Caki2 (cell line): ENCODE measurements around the gene MGP. TPM values are rescaled to one million over a fixed set of nuclear protein-coding genes. Genes with fewer than 3 reads are reported as not detected.

Experiments
- DNase-seq: peaks from one replicate; pipeline ENCODE4 v3.0.0-alpha.2; 2015; ENCODE audit warnings: low read depth
- in situ Hi-C: cut with HindIII; loops from 2 replicates; pipeline ENCODE4 v1.10.0; 2016; ENCODE audit warnings: low sequenced_read_pairs, low pct_unique_long_range_greater_than_20kb, mixed read lengths
- total RNA-seq: library from RNA; depleted of rRNA; stranded (reverse); fragments of >200 nt; shearing (Covaris generic); gene quantifications from 2 replicates; pipeline ENCODE4 v1.2.3, GENCODE V29; 2014; ENCODE audit warnings: low replicate concordance; rRNA removed

Gene MGP
- total RNA-seq, 1 experiment from 2014 or later: not detected

DNA sequence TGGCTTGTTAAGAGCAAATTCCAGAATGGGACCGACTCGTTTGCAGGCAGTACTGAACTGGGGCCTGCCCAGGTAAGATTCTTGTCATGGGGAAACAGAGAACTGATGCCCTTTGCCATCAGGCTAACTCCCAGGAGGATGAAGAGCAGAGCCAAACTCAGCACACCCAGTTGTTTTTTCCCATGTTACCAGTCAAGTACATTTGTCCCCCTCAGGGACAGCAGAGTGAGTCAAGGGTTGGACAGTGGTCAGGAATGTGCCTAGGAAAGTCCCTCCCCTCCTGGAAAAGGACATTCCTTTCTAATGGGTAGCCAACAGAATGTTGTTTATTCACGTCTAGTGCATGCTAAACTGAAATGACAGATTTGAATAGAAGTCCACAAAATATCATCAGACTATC is 43.9 kb downstream of the MGP start:
- peak; percentile 76 for DNase-seq
- in situ Hi-C loops: no loop called here

GRCh38 chr12:14840616-14841015 is 45.0 kb downstream of the MGP start:
- no peak for DNase-seq
- in situ Hi-C loops: no loop called here

DNA sequence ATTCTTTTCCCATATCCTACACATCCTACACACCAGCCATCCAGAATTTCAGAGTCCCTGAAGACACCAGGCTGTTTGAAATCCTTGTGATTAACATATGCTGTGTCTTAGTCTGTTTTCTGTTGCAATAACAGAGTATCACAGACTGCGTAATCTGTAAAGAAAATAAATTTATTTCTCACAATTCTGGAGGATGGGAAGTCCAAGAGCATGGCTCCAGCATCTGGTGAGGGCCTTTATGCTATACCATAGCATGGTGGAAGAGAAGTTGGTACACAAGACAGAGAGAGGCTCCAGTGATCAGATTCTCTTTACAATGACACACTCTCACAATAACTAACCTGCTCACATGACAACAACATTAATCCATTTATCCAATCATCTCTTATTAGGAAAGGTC is 46.4 kb downstream of the MGP start:
- DNase-seq: no peak
- in situ Hi-C loops: no loop called here

DNA sequence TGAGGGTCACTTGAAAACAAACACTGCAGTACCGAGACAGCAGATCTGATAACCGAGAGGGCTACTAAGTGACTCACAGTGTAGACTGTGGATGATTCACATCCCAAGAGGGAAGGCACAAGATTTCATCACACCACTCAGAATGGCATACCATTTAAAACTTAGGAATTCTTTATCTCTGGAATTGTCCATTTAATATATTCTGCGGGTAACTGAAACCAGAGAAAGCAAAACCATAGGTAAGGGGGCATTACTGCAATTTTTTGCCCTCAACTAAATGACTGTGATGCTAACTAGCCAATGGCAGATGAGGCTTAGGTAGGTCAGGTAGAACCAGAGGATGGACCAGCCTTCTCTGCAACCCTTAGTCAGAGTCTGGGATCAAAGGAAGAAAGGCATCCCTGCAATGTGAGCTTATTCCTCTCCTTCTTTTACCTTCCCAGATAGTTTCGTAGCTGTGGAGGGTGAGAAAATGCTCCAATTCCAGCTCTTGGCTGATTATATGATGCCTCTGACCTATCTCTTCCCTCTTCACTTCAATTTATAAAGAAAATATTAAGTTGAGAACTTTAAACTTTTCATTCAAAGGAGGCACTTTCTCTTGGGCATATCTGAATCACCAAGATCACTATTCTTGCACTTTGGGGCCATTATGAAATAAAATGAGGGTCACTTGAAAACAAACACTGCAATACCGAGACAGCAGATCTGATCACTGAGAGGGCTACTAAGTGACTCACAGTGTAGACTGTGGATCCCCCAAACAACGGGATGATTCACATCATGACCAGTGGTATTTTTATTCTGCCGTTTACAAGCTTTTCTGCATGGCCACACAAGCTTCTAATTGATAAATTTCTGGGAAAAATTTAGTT is 49.1 kb downstream of the MGP start:
- DNase-seq: peak; percentile 76
- in situ Hi-C loops: no loop called here

DNA sequence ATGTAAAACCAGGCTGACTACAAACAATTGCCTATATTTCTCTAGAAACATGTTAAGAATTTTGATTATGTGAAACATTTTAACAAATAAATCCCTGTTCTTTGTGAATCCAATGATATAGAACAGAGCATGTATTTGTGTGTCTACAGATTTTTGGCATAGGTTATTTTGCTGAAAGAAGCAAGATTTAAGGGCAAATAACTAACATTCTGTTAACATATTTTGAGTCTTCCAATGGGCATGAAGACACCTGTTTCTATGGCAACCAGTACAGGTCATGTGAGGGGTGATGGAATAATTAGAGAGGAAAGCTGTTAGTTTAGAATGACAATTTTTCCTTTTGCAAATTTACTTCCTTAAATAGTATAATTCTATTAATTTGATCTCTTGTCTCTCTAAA is 51.1 kb downstream of the MGP start:
- no peak for DNase-seq
- in situ Hi-C loops: no loop called here

DNA sequence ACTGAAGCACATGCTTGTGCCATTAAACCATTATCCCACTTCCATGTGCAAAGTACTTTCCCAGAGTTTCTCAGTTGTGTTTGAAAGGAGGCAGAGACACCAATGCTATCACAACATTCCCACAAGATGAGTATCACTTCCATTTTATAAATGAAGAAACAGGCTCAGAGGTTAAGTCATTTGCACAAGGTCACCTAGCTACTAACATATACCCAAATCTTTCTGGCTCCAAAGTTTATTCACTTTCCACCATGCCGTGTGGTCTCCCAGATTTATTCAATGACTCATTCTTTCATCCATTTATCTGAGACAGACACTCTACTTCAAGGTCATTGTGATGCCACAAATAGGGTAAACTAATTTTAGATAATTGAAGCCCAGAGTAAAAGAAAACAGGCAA is 51.7 kb downstream of the MGP start:
- peak; percentile 31 for DNase-seq
- in situ Hi-C loops: no loop called here

DNA sequence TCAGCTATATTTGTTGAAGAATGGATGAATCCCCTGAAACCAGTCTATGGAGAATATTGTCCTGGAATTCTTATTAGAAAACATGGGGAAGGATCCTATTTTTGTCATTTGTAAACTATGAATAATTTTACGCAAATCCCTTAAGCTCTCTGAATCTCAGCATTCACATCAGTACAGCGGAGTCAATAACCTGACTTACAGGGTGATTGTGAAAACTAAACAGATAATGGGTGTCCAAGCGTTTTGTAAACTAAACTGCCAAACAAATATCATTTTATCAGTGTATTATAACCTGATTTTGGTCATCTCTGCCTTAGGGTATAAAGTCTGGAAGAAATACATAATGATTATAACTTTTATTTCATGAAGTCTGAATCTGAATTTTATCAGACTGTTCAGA is 52.3 kb downstream of the MGP start:
- in situ Hi-C loops: no loop called here
- no peak for DNase-seq

Other genes with a start within 250 kb of the MGP start
- gene GUCY2C, start 189.3 kb downstream of the MGP start, total RNA-seq: not detected in 2 replicates
- gene WBP11, start 82.4 kb downstream of the MGP start, total RNA-seq: 11.0 and 18.2 TPM in 2 replicates
- gene C12orf60, start 82.2 kb downstream of the MGP start, total RNA-seq: 3.6 and 7.1 TPM in 2 replicates
- not detected in 2 replicates for gene SMCO3, start 71.7 kb downstream of the MGP start, total RNA-seq
- gene ART4, start 42.3 kb downstream of the MGP start, total RNA-seq: not detected in 2 replicates
- not detected in 2 replicates for gene ERP27, start 52.7 kb upstream of the MGP start, total RNA-seq
- 3.8 and 11.8 TPM in 2 replicates for gene ARHGDIB, start 75.7 kb upstream of the MGP start, total RNA-seq
- not detected in 2 replicates for gene PDE6H, start 87.2 kb upstream of the MGP start, total RNA-seq